Ovary (tissue), 9 donors: ENCODE measurements around the gene YWHAH. TPM values are rescaled to one million over a fixed set of nuclear protein-coding genes. Genes with fewer than 3 reads are reported as not detected.
A peak's percentile ranks its signal among the peaks of the same experiment; 100 is the strongest.

Experiments
- DNase-seq, 5 donors: peaks; one replicate each; pipeline ENCODE4 v3.0.0-alpha.2; 2019 to 2020
- H3K27ac ChIP-seq, 2 donors: fragments of 200-600 bp; one replicate each; pipeline versions ENCODE4 v1.5.1 to v1.8.0; 2019 to 2022
- H3K27me3 ChIP-seq: fragments of 200-600 bp; one replicate; pipeline ENCODE4 v1.8.0; 2022
- H3K36me3 ChIP-seq: fragments of 200-600 bp; sonication (generic); one replicate; pipeline ENCODE4 v1.5.1; 2019
- H3K4me1 ChIP-seq: one replicate; pipeline ENCODE4 v1.8.1; 2013; ENCODE audit warnings: mild to moderate bottlenecking, moderate library complexity; ENCODE audit not compliant: insufficient read depth
- H3K4me3 ChIP-seq: fragments of 200-600 bp; sonication (generic); one replicate; pipeline ENCODE4 v1.5.1; 2017
- H3K9me3 ChIP-seq, 2 donors: fragments of 200-600 bp in 1 of 2; sonication (generic) in 1 of 2; one replicate each; pipeline versions ENCODE4 v1.5.1 to v1.8.1; 2013 to 2019; ENCODE audit warnings: mild to moderate bottlenecking in 1 of 2, moderate library complexity in 1 of 2
- CTCF ChIP-seq, 3 donors: fragments of 450-650 bp in 2 of 3; fragments of 200-600 bp in 1 of 3; IDR thresholded peaks; one replicate each; pipeline versions ENCODE4 v1.5.1 to v1.8.0; 2016 to 2022; ENCODE audit warnings: antibody characterized with exemption in 3 of 3, mild to moderate bottlenecking in 1 of 3
- EP300 ChIP-seq: sonication (generic); formaldehyde crosslinking; IDR thresholded peaks from one replicate; pipeline ENCODE4 v1.6.1; 2017; ENCODE audit warnings: antibody characterized with exemption
- POLR2A ChIP-seq: fragments of 450-650 bp; IDR thresholded peaks from one replicate; pipeline ENCODE4 v1.6.1; 2017; ENCODE audit warnings: antibody characterized with exemption, mild to moderate bottlenecking, moderate library complexity
- WGBS, 3 donors: extraction: QIAGEN DNeasy Blood & Tissue Kit in 1 of 3; methylation state at CpG; one replicate each; pipeline versions ENCODE4 v1.1.5 to v1.1.7; 2013 to 2017; 5-methylcytosine and 5-hydroxymethylcytosine counted together
- intact Hi-C, 4 donors: fragments of 100-400 bp; cut with DNase I; formaldehyde crosslinking; loops; one replicate each; pipeline versions ENCODE4 v1.11.0 to v1.15.1; 2022 to 2023
- polyA plus RNA-seq, 2 donors: library from polyadenylated mRNA; stranded (reverse); fragments of 200-250 nt in 1 of 2; fragments of 350-450 nt in 1 of 2; fragmentation: Illumina TruSeq in 1 of 2; extraction: RNeasy Lipid Tissue Mini Kit (QIAGEN cat#74804) in 1 of 2; gene quantifications; one replicate each; pipeline ENCODE4 v1.2.3, GENCODE V29; 2013 to 2014
- total RNA-seq, 7 donors: library from RNA; depleted of rRNA in 2 of 7; stranded (reverse); fragments of >200 nt in 2 of 7; fragmentation: NEBNext Ultra II Directional in 3 of 7; extraction: Animal tissue kit (Norgen Biotek cat#: 25700) in 3 of 7; gene quantifications; one replicate each; pipeline versions ENCODE4 v1.1.0 to v1.2.4, GENCODE V29; 2016 to 2023
- donor health status: DM: no; HTN: no; CAD: no; lungs with moderate emphysema.
- donor health status: DM: no; HTN: no; CAD: no.
- donor health status: Bipolar disorder and iron deficiency.
- donor health status: DM: yes; HTN: yes; CAD: no.
- donor health status: DM: no; HTN: no; CAD: no.
- donor health status: DM: yes; HTN: yes; CAD: no.

Gene YWHAH
- total and polyA plus RNA-seq, 9 donors, result 51.5 to 144 (median 107) TPM

GRCh38 chr22:31953261-31953660 is 8.9 kb downstream of the YWHAH start:
- no peak for TF ChIP-seq POLR2A
- TF ChIP-seq EP300, result no peak
- TF ChIP-seq CTCF (IDR thresholded peaks at IDR 0.05), result no peak
- intact Hi-C loops, result no loop called here
- Histone ChIP-seq H3K9me3 (no peaks in the 10 kb centered on the region), H3K4me3 (no peak overlapping the region), H3K36me3 (no peaks in the 10 kb centered on the region), H3K27me3 (no peaks in the 10 kb centered on the region), H3K27ac (no peak overlapping the region), H3K4me1 (peaks cover 15% of the 10 kb centered on the region)
- WGBS, 3 donors, result 79 to 89% (median 82%) methylated on average over 3 of the region's 3 CpGs
- DNase-seq, result no peak

- H3K4me1 ChIP-seq, result peaks cover 15% of the 10 kb centered on the region
- no peaks in the 10 kb centered on the region for H3K36me3 ChIP-seq
- no peaks in the 10 kb centered on the region for H3K27me3 ChIP-seq
- H3K9me3 ChIP-seq, result no peaks in the 10 kb centered on the region
- WGBS, 3 donors, result 86 to 92% (median 91%) methylated on average over 11 of the region's 11 CpGs
- TF ChIP-seq POLR2A (no peak), CTCF (IDR thresholded peaks at IDR 0.05) (no peak), EP300 (no peak)
- intact Hi-C loops, result no loop called here
- no peak overlapping the region for H3K27ac ChIP-seq
- peak in 1 of 5 donors; percentile 13 for DNase-seq
- H3K4me3 ChIP-seq, result no peak overlapping the region
Measured at GRCh38 chr22:31954535-31955523, 10.5 kb downstream of the YWHAH start.

- TF ChIP-seq POLR2A (no peak), CTCF (IDR thresholded peaks at IDR 0.05) (no peak), EP300 (no peak)
- H3K9me3 ChIP-seq, result no peaks in the 10 kb centered on the region
- WGBS, 3 donors, result 94 to 95% (median 94%) methylated on average over 12 of the region's 12 CpGs
- peak in 1 of 5 donors; percentile 7 for DNase-seq
- no peak overlapping the region for H3K4me3 ChIP-seq
- H3K36me3 ChIP-seq, result no peaks in the 10 kb centered on the region
- H3K4me1 ChIP-seq, result peaks cover 12% of the 10 kb centered on the region
- no peaks in the 10 kb centered on the region for H3K27me3 ChIP-seq
- intact Hi-C loops, result no loop called here
- no peak overlapping the region for H3K27ac ChIP-seq
Measured at GRCh38 chr22:31956360-31956759, 12.0 kb downstream of the YWHAH start.

GRCh38 chr22:31957970-31958594 is 13.7 kb downstream of the YWHAH start:
- Histone ChIP-seq H3K27me3 (no peaks in the 10 kb centered on the region), H3K4me1 (peaks cover 3% of the 10 kb centered on the region), H3K9me3 (no peaks in the 10 kb centered on the region), H3K4me3 (no peak overlapping the region), H3K36me3 (no peaks in the 10 kb centered on the region), H3K27ac (no peak overlapping the region)
- WGBS, 3 donors, result 85 to 88% (median 87%) methylated on average over 9 of the region's 9 CpGs
- no peak for TF ChIP-seq EP300
- TF ChIP-seq POLR2A, result no peak
- no peak for TF ChIP-seq CTCF (IDR thresholded peaks at IDR 0.05)
- DNase-seq, result no peak
- intact Hi-C loops, result no loop called here
